ENCODE data around the gene FBRSL1.

Gene FBRSL1

GRCh38 chr12:132511516-132512196 is 21.7 kb downstream of the FBRSL1 start:
- no peak for DNase-seq (ENCODE audit: low read depth)

GRCh38 chr12:132512197-132513069 is 22.5 kb downstream of the FBRSL1 start:
- DNase-seq (ENCODE audit: low read depth), result no peak

- DNase-seq (ENCODE audit: low read depth), result no peak
These were observed 23.1 kb downstream of the FBRSL1 start for GRCh38 chr12:132513070-132513398.

- DNase-seq (ENCODE audit: low read depth), result no peak
These were observed 23.6 kb downstream of the FBRSL1 start for GRCh38 chr12:132513458-132514135.

GRCh38 chr12:132514216-132514820 is 24.4 kb downstream of the FBRSL1 start:
- DNase-seq (ENCODE audit: low read depth), result no peak

- DNase-seq (ENCODE audit: low read depth), result no peak
These were observed 24.9 kb downstream of the FBRSL1 start for GRCh38 chr12:132514838-132515237.

- DNase-seq (ENCODE audit: low read depth), result no peak
These were observed 26.4 kb downstream of the FBRSL1 start for GRCh38 chr12:132516095-132517012.

GRCh38 chr12:132517013-132517739 is 27.2 kb downstream of the FBRSL1 start:
- DNase-seq (ENCODE audit: low read depth), result no peak

- DNase-seq (ENCODE audit: low read depth), result no peak
These were observed 27.8 kb downstream of the FBRSL1 start for GRCh38 chr12:132517740-132518100.

- no peak for DNase-seq (ENCODE audit: low read depth)
These were observed 28.5 kb downstream of the FBRSL1 start for GRCh38 chr12:132518354-132518992.

GRCh38 chr12:132520421-132521199 is 30.7 kb downstream of the FBRSL1 start:
- DNase-seq (ENCODE audit: low read depth), result no peak

- no peak for DNase-seq (ENCODE audit: low read depth)
These were observed 31.2 kb downstream of the FBRSL1 start for GRCh38 chr12:132521200-132521580.

GRCh38 chr12:132521712-132522292 is 31.9 kb downstream of the FBRSL1 start:
- DNase-seq (ENCODE audit: low read depth), result no peak

GRCh38 chr12:132522592-132523380 is 32.8 kb downstream of the FBRSL1 start:
- DNase-seq (ENCODE audit: low read depth), result no peak

GRCh38 chr12:132523576-132524331 is 33.8 kb downstream of the FBRSL1 start:
- peak; percentile 2 for DNase-seq (ENCODE audit: low read depth)

GRCh38 chr12:132524405-132524804 is 34.5 kb downstream of the FBRSL1 start:
- no peak for DNase-seq (ENCODE audit: low read depth)

- no peak for DNase-seq (ENCODE audit: low read depth)
These were observed 35.3 kb downstream of the FBRSL1 start for GRCh38 chr12:132525011-132525832.

All from GM04503 (cell line).